SU-DHL-6 (cell line): ENCODE data around the gene SETBP1.

Experiments
- CTCF ChIP-seq: fragments of 200-600 bp; sonication (generic); IDR thresholded peaks from one replicate; pipeline ENCODE4 v1.5.1; 2017; ENCODE audit warnings: antibody characterized with exemption, mild to moderate bottlenecking, low read length, moderate library complexity; ENCODE audit not compliant: insufficient read depth, poor library complexity, severe bottlenecking
- EZH2phosphoT487 ChIP-seq: fragments of 200-600 bp; sonication (generic), shearing (Covaris generic); conservative IDR thresholded peaks from 2 replicates; pipeline ENCODE4 v1.6.1; 2018; ENCODE audit warnings: mild to moderate bottlenecking, antibody characterized with exemption, low read length, moderate library complexity, mixed read lengths

GRCh38 chr18:44654573-44654972 is 26.1 kb upstream of the SETBP1 start:
- TF ChIP-seq CTCF (no peak), EZH2phosphoT487 (no peak)
